ENCODE measurements around the gene SLC44A5.

GRCh38 chr1:75234562-75234961 lies 376.4 kb downstream of the SLC44A5 start:
- no peak for TF ChIP-seq POLR2AphosphoS5 (IDR thresholded peaks at IDR 0.05; ENCODE audit: insufficient read depth in 1 of 2, low read depth in 1 of 2)
- TF ChIP-seq POLR2A (IDR thresholded peaks at IDR 0.05) = no peak
- no peak for TF ChIP-seq CTCF (IDR thresholded peaks at IDR 0.05)
